PFSK-1 (cell line): ENCODE data around the gene ZNF445.

Experiments used
- FOXP2 ChIP-seq: optimal IDR thresholded peaks from 2 replicates; pipeline ENCODE3; 2011; ENCODE audit warnings: borderline replicate concordance, control low read depth, inconsistent platforms; ENCODE audit not compliant: insufficient read depth; ENCODE audit errors: extremely low read length, extremely low read depth
- POLR2AphosphoS5 ChIP-seq: IDR thresholded peaks from 2 replicates; pipeline ENCODE4 v1.6.1; 2012; ENCODE audit warnings: low read depth, mild to moderate bottlenecking, control low read depth, low read length, moderate library complexity
- SIN3A ChIP-seq: IDR thresholded peaks from 2 replicates; pipeline ENCODE4 v1.6.1; 2012; ENCODE audit warnings: mild to moderate bottlenecking, low read length, moderate library complexity, borderline replicate concordance; ENCODE audit not compliant: insufficient read depth
- TAF1 ChIP-seq: IDR thresholded peaks from 2 replicates; pipeline ENCODE4 v1.6.1; 2012; ENCODE audit warnings: low read length, control low read depth, borderline replicate concordance; ENCODE audit not compliant: insufficient read depth
- TF ChIP-seq, protein P1 (sequence below), 2 experiments: IDR thresholded peaks; 2 replicates each; pipeline versions ENCODE4 v1.6.1 to v1.8.0; 2011 to 2012; ENCODE audit warnings: low read depth in 2 of 2, low read length in 2 of 2, control low read depth in 1 of 2, inconsistent platforms in 1 of 2, mild to moderate bottlenecking in 1 of 2, moderate library complexity in 1 of 2; ENCODE audit not compliant: insufficient read depth in 1 of 2

Gene ZNF445

DNA sequence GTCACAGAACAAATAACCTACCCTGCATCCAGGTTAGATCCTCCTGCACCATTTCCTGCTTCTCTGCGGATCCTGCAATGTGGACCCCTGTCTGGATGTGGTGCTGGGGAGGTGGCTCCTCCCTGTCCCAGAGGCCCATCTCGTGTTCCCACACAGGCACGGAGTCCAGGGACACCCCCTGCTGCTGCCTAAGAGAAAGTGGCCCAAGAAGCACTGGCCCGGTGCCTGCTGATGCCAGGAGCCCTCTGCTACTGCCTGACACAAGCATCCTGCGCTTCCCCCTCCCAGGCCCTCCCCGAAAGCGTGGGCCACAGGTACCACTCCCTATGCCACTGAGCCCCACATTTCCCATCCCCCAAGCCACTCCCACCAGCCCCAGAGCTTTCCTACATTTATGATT is 48.6 kb downstream of the ZNF445 start:
- no peak for TF ChIP-seq FOXP2
- TF ChIP-seq POLR2AphosphoS5 = no peak
- no peak for TF ChIP-seq TAF1
- TF ChIP-seq, protein P1, sequence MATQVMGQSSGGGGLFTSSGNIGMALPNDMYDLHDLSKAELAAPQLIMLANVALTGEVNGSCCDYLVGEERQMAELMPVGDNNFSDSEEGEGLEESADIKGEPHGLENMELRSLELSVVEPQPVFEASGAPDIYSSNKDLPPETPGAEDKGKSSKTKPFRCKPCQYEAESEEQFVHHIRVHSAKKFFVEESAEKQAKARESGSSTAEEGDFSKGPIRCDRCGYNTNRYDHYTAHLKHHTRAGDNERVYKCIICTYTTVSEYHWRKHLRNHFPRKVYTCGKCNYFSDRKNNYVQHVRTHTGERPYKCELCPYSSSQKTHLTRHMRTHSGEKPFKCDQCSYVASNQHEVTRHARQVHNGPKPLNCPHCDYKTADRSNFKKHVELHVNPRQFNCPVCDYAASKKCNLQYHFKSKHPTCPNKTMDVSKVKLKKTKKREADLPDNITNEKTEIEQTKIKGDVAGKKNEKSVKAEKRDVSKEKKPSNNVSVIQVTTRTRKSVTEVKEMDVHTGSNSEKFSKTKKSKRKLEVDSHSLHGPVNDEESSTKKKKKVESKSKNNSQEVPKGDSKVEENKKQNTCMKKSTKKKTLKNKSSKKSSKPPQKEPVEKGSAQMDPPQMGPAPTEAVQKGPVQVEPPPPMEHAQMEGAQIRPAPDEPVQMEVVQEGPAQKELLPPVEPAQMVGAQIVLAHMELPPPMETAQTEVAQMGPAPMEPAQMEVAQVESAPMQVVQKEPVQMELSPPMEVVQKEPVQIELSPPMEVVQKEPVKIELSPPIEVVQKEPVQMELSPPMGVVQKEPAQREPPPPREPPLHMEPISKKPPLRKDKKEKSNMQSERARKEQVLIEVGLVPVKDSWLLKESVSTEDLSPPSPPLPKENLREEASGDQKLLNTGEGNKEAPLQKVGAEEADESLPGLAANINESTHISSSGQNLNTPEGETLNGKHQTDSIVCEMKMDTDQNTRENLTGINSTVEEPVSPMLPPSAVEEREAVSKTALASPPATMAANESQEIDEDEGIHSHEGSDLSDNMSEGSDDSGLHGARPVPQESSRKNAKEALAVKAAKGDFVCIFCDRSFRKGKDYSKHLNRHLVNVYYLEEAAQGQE (IDR thresholded peaks at IDR 0.05; ENCODE audit: insufficient read depth in 1 of 2, low read depth in 2 of 2, low read length in 2 of 2) = no peak
- TF ChIP-seq SIN3A = no peak

DNA sequence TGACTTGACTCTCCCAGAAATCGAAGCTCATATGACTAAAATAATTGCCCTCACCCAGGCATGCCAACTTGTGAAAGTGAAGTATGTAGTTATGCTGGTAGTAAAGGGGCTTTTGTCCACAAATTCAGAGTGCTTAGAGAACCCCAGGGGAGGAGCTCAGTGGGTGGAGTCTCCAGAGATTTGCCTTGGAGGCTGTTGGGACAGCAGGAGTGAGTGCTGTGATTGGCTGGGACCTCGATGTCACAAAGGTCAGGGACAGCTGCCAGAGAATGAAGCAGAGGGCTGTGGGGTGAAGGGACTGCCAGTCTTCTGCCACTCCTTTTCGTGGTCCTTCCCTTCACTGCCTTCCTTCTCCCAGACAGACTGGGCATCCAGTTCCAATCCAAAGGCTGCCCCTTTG is 49.8 kb downstream of the ZNF445 start:
- TF ChIP-seq TAF1 (no peak), SIN3A (no peak), FOXP2 (no peak), POLR2AphosphoS5 (no peak)
- TF ChIP-seq, protein P1 (IDR thresholded peaks at IDR 0.05; ENCODE audit: insufficient read depth in 1 of 2, low read depth in 2 of 2, low read length in 2 of 2) = no peak

DNA sequence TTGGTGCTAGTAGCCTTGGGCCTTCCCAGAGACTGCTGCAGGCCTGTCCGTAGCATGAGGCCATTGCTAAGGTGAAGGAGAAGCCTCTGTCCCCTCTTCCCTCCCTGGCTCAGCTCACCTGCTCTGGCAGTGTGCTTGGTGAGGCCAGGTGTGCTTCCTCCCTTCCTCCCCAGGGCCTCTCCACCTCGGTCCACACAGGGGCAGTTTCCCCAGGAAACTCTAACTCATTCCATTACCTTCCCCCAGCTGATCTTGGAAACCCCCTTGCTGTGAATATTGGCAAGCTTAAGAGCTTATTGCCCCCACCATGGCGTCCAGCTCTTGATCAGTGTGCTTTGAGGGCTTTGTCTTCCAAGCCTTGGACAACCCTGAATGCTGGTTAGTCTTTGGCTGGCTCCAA is 52.7 kb downstream of the ZNF445 start:
- TF ChIP-seq TAF1 (no peak), POLR2AphosphoS5 (no peak), FOXP2 (no peak), SIN3A (no peak)
- TF ChIP-seq, protein P1 (IDR thresholded peaks at IDR 0.05; ENCODE audit: insufficient read depth in 1 of 2, low read depth in 2 of 2, low read length in 2 of 2) = no peak

DNA sequence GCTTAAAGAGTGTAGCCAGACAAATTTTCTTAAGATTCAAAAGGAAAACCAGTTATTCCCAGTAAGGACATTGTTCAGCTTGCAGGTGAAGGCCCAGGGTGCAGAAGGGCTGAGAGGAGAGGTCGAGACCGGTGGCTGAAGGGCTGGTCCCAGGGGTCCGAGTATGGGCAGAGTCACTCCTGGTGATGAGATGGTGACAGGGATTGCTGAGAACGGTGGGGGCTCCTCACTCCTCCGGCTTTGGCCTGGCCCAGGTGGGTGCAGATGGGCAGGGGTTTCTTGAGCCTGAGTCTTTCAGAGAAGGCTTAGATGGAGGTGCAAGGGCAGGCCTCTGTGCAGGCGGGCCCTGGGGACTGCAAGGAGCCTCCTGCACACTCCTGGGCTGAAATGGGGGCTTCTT is 56.2 kb downstream of the ZNF445 start:
- TF ChIP-seq SIN3A = no peak
- TF ChIP-seq POLR2AphosphoS5 = no peak
- TF ChIP-seq, protein P1 (IDR thresholded peaks at IDR 0.05; ENCODE audit: insufficient read depth in 1 of 2, low read depth in 2 of 2, low read length in 2 of 2) = no peak
- no peak for TF ChIP-seq FOXP2
- no peak for TF ChIP-seq TAF1

DNA sequence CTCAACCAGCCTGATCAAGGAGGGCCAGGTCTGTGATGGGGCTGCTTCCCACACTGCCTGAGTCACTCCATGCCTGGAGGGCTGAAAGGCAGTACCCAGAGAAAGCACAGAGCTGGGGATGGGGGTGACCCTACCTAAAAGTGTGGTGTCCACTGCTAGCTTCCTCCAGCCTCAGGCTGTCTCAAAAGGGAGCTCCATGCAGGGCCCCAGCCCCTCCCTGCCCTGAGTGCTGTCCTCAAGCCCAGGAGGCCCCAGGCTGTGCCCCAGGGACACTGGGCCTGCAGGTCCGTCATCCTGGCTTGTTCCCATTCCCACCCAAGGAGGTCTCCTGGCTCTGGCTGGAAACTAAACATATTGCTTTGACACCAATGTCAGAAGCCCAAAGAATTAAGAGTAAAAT is 56.8 kb downstream of the ZNF445 start:
- TF ChIP-seq SIN3A (no peak), FOXP2 (no peak), POLR2AphosphoS5 (no peak), TAF1 (no peak)
- TF ChIP-seq, protein P1 (IDR thresholded peaks at IDR 0.05; ENCODE audit: insufficient read depth in 1 of 2, low read depth in 2 of 2, low read length in 2 of 2) = no peak
